AG10803 (cell line): ENCODE data around the gene COPS9.
A peak's percentile ranks its signal among the peaks of the same experiment; 100 is the strongest.

Source experiments
- DNase-seq: peaks from one replicate; pipeline ENCODE4 v3.0.0; 2010; ENCODE audit warnings: low read depth
- H3K4me3 ChIP-seq: 2 replicates; pipeline ENCODE4 v1.5.1; 2011; ENCODE audit warnings: mild to moderate bottlenecking, low read length, control low read depth
- CTCF ChIP-seq: conservative IDR thresholded peaks from 2 replicates; pipeline ENCODE4 v1.5.1; 2011; ENCODE audit warnings: mild to moderate bottlenecking, low read length, control low read depth, inconsistent platforms

COPS9 gene

GRCh38 chr2:240136013-240136670, at the start of gene COPS9:
Gene COPS9, minus strand, starts transcription at chr2:240136305. Its CDS starts 21 bp downstream, at chr2:240136284.
- no peak for TF ChIP-seq CTCF
- H3K4me3 ChIP-seq, result peak within 1 kb of the TSS; percentile 87
- peak; percentile 91 for DNase-seq

GRCh38 chr2:240184656-240185055, 48.6 kb upstream of the COPS9 start:
- DNase-seq, result no peak
- H3K4me3 ChIP-seq, result no peak overlapping the region
- TF ChIP-seq CTCF, result no peak

- DNase-seq, result no peak
- H3K4me3 ChIP-seq, result no peak overlapping the region
- TF ChIP-seq CTCF, result no peak
Measured at GRCh38 chr2:240183875-240184590, 47.9 kb upstream of the COPS9 start.

- no peak for DNase-seq
- H3K4me3 ChIP-seq, result no peak overlapping the region
- TF ChIP-seq CTCF, result no peak
Measured at GRCh38 chr2:240183006-240183874, 47.1 kb upstream of the COPS9 start.

- TF ChIP-seq CTCF, result no peak
- no peak for DNase-seq
- no peak overlapping the region for H3K4me3 ChIP-seq
Measured at GRCh38 chr2:240182476-240182875, 46.4 kb upstream of the COPS9 start.

GRCh38 chr2:240182001-240182400, 45.9 kb upstream of the COPS9 start:
- DNase-seq, result no peak
- H3K4me3 ChIP-seq, result no peak overlapping the region
- TF ChIP-seq CTCF, result no peak
